Activated CD4-positive, CD25-positive, alpha-beta regulatory T cell treated with anti-CD3 and anti-CD28 coated beads, Interleukin-2, amount 50 U/mL, for 24 hours (primary cell): ENCODE measurements around the gene CMTR2.

Experiments
- ATAC-seq, 2 donors: fragments of 150-1000 bp; cut with Tn5 transposase; one replicate each; pipeline ENCODE4 v1.10.0; 2021; ENCODE audit warnings: mild to moderate bottlenecking in 1 of 2, moderate library complexity in 1 of 2

Gene CMTR2

DNA sequence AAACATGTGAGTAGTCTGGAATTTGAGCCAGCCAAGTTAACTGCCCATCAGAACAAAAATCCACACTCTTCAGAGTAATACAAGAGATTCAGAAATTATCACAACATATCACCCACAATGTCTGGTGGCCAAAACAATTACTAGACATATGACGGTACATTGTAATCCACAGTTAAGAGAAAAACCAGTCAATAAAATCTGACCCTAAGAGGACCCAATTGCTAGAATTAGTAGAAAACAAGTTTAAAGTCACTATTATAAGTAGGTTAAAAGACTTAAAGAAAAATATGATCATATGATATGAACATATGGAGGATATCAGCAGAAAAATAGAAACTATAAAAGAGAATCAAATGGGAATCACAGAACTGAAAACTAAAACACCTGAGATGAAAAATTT is 15.8 kb downstream of the CMTR2 start:
- no peak for ATAC-seq

GRCh38 chr16:71264299-71264698 is 24.9 kb downstream of the CMTR2 start:
- ATAC-seq = no peak

- ATAC-seq = no peak
Measured at GRCh38 chr16:71263582-71263981, 25.6 kb downstream of the CMTR2 start.

GRCh38 chr16:71262391-71262790 is 26.8 kb downstream of the CMTR2 start:
- ATAC-seq = no peak

GRCh38 chr16:71260995-71261394 is 28.2 kb downstream of the CMTR2 start:
- ATAC-seq = no peak

- no peak for ATAC-seq
Measured at GRCh38 chr16:71259086-71259485, 30.1 kb downstream of the CMTR2 start.

DNA sequence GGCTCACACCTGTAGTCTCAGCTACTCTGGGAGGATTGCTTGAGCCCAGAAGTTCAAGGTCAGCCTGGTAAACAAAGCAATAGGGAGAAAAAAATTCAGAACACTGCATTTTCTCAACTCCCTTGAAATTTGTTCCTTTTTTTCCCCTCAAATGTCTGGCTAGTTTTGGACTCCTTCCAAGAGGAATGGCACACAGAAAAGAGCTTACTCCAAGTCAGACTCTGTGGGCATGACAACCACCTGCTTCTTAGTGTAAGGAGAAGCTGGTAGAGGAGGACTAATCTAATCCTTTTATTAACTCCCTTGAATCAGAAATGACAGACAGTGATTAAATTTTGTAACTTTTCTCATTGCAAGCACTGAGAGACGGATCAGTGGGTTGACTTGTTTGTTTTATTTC is 30.8 kb downstream of the CMTR2 start:
- ATAC-seq = no peak

- ATAC-seq = no peak
Measured at GRCh38 chr16:71257768-71258167, 31.4 kb downstream of the CMTR2 start.

GRCh38 chr16:71255721-71256120 is 33.5 kb downstream of the CMTR2 start:
- ATAC-seq = no peak

- ATAC-seq = no peak
Measured at GRCh38 chr16:71254832-71255525, 34.2 kb downstream of the CMTR2 start.

DNA sequence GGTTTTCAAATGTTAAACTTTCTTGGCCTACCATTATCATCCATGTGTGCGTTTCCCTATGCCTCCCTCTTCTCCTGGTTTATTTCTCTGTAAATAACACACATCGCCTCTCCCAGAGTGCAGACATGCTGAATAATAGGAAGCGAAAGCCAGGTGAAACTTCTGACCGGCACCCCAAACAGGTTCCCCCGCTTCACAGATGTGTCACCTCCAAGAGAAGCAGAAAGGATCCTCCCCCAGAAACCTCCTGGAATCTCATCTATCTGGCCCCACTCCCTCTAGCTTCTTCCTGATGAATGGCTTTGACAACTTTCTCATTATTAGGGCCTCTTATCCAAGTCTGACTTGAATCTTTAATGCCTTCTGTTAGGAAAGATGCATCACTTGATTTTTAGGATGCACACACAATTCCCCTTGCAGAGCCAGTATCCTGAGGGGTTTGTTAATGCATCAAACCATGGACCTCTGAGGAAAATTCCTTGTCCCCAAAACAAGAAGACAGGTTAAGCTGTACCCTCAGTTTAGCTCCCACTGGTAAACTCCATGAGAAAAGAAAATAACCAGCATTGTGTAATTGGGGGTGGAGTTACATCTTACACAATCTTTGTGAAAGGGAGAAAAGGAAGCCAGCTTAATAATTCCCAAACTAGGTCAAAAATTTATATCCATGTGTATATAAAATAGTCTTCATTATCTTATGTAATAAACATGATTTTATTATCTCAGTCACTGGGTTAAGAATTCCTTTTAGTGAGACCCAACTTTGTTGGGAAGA is 38.6 kb downstream of the CMTR2 start:
- ATAC-seq = no peak

GRCh38 chr16:71249399-71249798 is 39.8 kb downstream of the CMTR2 start:
- ATAC-seq = no peak

GRCh38 chr16:71247478-71247877 is 41.7 kb downstream of the CMTR2 start:
- no peak for ATAC-seq

DNA sequence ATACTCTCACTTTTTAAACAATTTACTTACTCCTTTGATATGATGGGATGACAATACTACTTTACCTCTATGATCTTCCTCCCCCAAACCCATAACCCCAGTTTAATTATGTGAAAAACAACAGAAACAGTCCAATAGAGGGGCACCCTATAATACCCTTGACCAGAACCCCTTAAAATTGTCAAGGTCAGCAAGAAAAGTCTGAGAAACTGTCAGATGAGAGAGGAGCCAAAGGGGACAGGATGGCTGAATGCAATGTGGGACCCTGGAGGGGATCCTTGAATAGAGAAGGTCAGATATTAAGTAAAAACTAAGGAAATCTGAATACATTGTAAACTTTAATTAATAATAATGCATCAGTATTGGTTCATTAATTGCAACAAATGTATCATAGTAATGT is 42.9 kb downstream of the CMTR2 start:
- no peak for ATAC-seq

GRCh38 chr16:71244521-71244920 is 44.7 kb downstream of the CMTR2 start:
- no peak for ATAC-seq

DNA sequence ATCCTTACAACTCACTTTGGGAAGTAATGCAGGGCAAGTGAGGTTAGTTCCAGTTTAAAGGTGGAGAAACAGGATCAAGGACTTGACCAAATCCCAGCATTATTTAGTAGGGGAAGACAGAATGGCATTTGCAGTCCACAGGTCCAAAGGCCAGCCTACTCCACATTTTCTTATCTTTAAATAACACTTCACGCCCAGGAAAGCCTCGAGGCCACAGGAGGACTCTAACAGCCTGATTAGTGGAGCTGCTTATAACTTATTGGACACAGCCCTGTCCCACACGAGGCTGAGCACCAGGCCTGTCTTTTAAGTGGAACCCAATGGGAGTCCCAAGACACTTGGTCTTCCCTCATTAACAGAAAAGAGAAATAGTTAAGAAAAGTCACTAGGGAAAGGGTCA is 46.6 kb downstream of the CMTR2 start:
- ATAC-seq = no peak

GRCh38 chr16:71242036-71242435 is 47.2 kb downstream of the CMTR2 start:
- no peak for ATAC-seq
